Stimulated activated naive CD8-positive, alpha-beta T cell treated with anti-CD3 and anti-CD28 coated beads, Interleukin-15, Interleukin-2, amounts not matched to agents 100 U/mL and 50 U/mL, for 24 hours (primary cell): ENCODE data around the gene ADGRG6.
"Not testable (repeated sequence)": the region's sequence is repeated elsewhere in the genome, so short reads cannot be mapped to it uniquely, and the experiment has no call there.

Experiments used
- ATAC-seq: fragments of 150-1000 bp; cut with Tn5 transposase; one replicate; pipeline ENCODE4 v1.10.0; 2021
- DNase-seq: peaks from one replicate; pipeline ENCODE4 v3.0.0; 2021

The ADGRG6 gene

DNA sequence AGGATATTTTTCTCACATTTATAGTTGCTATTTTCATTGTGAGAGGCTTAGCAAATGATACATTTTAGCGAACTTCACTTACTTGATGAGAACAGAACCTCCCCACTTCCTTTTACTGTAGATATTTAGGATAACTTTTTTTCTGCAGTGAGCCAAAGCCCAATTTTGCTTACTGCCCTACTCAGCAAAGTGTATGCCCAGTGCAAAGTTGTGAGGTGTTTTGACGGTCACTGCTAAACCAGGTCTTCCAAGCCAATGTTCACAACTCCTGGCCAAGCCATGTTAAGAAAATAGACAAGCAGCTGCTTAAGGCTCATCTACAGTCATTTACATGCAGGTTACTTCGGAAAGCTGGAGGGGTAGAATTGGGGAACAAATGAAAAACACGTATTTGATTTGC lies 144.8 kb downstream of the ADGRG6 start:
- DNase-seq = no peak
- ATAC-seq = no peak

- ATAC-seq (no peak), DNase-seq (no peak)
These were observed 146.4 kb downstream of the ADGRG6 start for GRCh38 chr6:142448091-142448729.

DNA sequence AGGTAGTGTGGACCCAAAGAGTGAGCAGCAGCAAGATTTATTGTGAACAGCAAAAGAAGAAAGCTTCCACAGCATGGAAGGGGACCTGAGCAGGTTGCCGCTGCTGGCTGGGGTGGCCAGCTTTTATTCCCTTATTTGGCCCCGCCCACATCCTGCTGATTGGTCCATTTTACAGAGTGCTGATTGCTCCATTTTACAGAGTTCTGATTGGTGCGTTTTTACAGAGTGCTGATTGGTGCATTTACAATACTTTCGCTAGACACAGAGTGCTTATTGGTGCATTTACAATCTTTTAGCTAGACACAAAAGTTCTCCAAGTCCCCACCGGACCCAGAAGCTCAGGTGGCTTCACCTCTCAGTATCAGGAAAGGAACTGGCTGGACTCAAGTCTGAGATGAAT lies 149.0 kb downstream of the ADGRG6 start:
- ATAC-seq, DNase-seq: not testable (repeated sequence)

- ATAC-seq (no peak), DNase-seq (no peak)
These were observed 151.2 kb downstream of the ADGRG6 start for GRCh38 chr6:142452993-142453392.

DNA sequence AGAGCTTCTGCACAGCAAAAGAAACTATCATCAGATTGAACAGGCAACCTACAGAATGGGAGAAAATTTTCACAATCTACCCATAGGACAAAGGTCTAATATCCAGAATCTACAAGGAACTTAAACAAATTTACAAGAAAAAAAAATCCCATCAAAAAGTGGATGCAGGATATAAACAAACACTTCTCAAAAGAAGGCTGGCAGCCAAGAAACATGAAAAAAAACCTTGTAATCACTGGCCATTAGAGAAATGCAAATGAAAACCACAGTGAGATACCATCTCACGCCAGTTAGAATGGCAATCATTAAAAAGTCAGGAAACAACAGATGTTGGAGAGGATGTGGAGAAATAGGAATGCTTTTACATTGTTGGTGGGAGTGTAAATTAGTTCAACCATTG lies 152.4 kb downstream of the ADGRG6 start:
- DNase-seq, ATAC-seq: not testable (repeated sequence)

GRCh38 chr6:142454848-142455247 lies 153.0 kb downstream of the ADGRG6 start:
- ATAC-seq, DNase-seq: not testable (repeated sequence)

DNA sequence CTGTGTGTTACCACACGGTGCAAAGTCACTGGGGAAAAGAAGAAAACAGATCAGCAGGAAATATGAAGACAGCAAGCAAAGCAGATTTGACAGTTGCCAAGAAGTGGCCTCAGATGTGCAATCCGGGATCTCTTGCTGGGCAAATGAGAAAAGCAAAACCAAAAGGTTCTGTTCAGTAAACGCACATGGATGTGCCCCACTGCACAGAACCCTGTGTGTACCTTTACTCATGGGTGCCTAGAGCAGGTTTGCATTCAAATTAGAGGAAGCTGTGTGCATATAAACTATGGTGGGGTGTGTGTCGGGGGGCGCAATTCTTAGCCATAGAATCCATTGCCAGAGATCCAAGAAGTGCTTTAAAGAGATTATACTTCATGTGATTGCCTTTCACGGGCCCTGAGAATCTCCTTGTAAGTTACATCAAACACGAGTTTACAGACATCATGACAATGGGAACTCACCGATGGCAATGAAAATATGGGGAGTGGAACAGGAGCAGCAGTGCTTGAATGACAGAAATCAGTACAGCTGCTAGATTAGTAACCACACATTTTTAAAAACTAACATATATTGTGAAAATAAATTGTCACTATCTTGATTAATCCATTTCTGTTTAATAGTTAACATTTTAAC lies 154.3 kb downstream of the ADGRG6 start:
- DNase-seq (no peak), ATAC-seq (no peak)

GRCh38 chr6:142457638-142458406 lies 156.0 kb downstream of the ADGRG6 start:
- ATAC-seq = no peak
- no peak for DNase-seq

GRCh38 chr6:142458836-142459235 lies 157.0 kb downstream of the ADGRG6 start:
- ATAC-seq = no peak
- DNase-seq = no peak

GRCh38 chr6:142459271-142459670 lies 157.5 kb downstream of the ADGRG6 start:
- no peak for DNase-seq
- no peak for ATAC-seq

- no peak for ATAC-seq
- no peak for DNase-seq
These were observed 160.5 kb downstream of the ADGRG6 start for GRCh38 chr6:142462260-142462659.

- ATAC-seq (no peak), DNase-seq (no peak)
These were observed 162.2 kb downstream of the ADGRG6 start for GRCh38 chr6:142463988-142464387.

- ATAC-seq (peak; percentile 28), DNase-seq (no peak)
These were observed 167.4 kb downstream of the ADGRG6 start for GRCh38 chr6:142469220-142469619.

- ATAC-seq = no peak
- DNase-seq = no peak
These were observed 168.6 kb downstream of the ADGRG6 start for GRCh38 chr6:142470421-142470820.

DNA sequence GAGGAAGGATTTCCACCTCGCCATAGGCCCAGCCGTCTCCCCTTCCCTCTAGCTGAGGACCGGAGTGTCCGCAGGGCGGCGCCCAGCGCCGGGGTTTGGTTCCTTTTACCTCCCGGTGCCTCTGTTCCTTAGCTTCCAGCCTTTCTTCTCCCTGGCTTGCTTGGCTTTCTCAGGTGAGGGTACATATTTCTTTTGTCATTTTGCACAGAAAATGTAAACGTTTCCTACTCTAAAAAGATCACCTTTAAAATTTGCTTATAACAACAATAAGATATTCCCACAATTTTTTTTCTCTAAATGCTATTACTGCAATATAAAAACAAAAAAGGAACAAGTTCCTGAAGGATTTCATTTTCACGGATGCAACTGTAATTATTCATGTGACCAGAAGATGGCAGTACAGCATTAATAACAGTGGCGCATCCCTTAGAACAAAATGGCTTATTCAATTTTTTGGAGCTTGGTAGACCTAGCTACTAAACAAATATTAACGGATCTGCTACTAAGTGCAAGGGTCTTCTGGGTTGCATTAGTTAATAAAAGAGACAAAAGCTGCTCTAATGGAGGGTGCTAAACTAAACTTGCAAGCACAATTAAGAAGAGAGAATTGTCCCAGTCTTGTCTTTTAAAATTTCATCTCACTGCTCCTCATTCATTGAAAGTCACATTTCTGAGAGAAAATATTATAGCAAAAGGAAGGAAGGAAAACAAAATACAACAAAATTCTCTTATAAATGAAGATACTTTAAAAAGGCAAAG lies 172.9 kb downstream of the ADGRG6 start:
- no peak for DNase-seq
- ATAC-seq = no peak

GRCh38 chr6:142476452-142476851 lies 174.6 kb downstream of the ADGRG6 start:
- no peak for ATAC-seq
- no peak for DNase-seq

GRCh38 chr6:142478117-142478516 lies 176.3 kb downstream of the ADGRG6 start:
- ATAC-seq = no peak
- peak; percentile 7 for DNase-seq

- ATAC-seq (no peak), DNase-seq (no peak)
These were observed 179.7 kb downstream of the ADGRG6 start for GRCh38 chr6:142481466-142481865.

- ATAC-seq = no peak
- no peak for DNase-seq
These were observed 180.4 kb downstream of the ADGRG6 start for GRCh38 chr6:142482249-142482648.

GRCh38 chr6:142482974-142483373 lies 181.2 kb downstream of the ADGRG6 start:
- ATAC-seq (no peak), DNase-seq (no peak)

- ATAC-seq = no peak
- DNase-seq = no peak
These were observed 183.4 kb downstream of the ADGRG6 start for GRCh38 chr6:142485256-142485655.
